Measurements from ENCODE around the gene SLC2A4. TPM values are rescaled to one million over a fixed set of nuclear protein-coding genes. Genes with fewer than 3 reads are reported as not detected.

The SLC2A4 gene
- total RNA-seq, 1 experiment from 2014 or later, result 0.06 TPM

DNA sequence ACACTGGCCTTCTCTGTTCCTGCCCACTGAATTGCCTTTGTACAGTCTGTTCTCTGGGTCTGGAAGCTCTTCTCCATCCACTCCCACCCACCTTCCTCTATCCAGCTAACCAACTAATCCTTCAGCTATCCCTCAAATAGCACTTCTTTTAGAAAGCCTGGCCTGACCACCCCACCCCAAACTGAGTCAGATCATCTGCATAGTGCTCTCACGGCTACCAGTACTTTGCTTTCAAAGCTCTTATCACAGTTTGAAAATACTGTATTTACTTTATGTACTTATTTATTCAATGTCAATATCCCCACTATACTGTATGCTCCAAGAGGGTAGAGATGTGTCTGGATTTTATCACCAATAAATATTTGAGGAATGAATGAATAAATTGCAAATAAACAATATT is 14.7 kb upstream of the SLC2A4 start:
- DNase-seq (ENCODE audit: low read depth), result no peak

DNA sequence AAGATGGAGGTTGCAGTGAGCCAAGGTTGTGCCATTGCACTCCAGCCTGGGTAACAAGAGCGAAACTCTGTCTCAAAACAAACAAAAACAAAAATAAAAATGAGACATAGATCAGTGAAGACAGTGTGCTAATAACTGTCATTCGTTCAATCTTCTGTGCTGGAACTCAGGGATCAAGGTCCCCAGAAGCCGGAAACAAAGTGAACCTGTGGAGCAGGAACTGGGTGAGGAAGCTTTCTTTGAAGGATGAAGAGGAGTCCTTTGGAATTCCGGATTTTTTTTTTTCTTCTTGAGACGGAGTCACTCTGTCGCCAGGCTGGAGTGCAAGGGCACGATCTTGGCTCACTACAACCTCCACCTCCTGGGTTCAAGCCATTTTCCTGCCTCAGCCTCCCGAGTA is 2.1 kb upstream of the SLC2A4 start:
- DNase-seq (ENCODE audit: low read depth), result no peak

DNA sequence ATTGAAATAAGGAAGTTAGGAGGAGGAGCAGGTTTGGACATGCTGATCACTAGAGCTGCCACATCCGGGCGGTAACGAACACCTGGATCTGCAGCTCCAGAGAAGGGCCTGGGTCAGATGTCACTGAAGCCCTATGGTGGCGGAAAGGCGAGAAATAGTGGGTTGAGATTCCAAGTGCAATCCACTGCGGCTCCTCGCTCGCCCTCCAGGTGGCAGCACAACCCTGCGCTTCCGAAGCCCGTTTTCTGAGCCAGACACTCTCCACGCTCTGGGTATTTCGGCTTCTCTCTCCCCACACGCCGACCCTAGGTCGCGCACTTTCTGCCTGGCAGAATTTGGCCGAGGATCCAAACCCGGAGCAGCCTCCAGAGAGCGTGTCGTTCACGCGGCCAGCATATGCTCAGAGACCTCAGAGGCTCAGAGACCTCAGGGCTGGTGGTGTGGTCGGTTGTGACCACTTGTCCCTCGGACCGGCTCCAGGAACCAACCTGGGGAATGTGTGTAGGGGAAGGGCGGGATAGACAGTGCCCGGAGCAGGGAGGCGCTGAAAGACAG is 922 bp upstream of the SLC2A4 start:
- DNase-seq (ENCODE audit: low read depth), result peak; percentile 89

DNA sequence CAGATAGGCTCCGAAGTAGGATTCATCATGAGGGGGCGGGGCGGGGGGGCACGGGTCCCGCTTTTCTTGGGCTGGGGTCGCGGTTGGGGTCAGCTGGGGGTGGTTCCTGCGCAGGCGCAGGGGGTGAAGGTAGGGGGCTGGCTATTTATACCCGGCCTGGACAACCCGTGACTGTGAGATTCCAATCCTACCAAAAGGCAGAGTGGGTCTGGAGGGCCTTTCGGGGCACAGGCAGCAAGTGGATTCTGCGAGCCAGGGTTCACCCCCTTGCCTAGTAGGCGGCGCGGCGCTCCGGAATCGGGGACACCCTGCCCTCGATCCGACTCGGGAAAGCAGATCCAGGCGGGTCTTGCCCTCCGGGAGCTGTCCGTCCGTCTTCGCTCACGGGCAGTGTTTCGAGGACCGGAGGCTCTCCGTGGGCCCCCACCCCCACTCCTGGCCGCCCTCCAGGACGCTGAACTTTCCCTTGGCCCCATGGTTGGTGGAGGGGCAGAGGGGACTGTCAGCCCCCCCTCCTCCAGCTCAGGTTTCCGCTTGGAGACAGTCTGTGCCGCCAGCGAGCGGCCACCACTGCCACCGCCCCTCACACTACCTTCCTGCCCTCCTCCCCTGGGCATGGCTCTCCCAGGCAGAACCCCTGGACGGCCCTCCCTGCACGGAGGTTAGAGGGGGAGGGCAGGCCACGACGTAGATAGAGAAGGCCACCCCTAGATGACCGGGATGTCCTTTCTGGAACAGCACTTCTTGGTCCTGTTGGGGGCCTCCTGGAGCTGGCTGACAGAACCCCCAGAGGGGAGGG is 634 bp downstream of the SLC2A4 start:
- DNase-seq (ENCODE audit: low read depth), result no peak

DNA sequence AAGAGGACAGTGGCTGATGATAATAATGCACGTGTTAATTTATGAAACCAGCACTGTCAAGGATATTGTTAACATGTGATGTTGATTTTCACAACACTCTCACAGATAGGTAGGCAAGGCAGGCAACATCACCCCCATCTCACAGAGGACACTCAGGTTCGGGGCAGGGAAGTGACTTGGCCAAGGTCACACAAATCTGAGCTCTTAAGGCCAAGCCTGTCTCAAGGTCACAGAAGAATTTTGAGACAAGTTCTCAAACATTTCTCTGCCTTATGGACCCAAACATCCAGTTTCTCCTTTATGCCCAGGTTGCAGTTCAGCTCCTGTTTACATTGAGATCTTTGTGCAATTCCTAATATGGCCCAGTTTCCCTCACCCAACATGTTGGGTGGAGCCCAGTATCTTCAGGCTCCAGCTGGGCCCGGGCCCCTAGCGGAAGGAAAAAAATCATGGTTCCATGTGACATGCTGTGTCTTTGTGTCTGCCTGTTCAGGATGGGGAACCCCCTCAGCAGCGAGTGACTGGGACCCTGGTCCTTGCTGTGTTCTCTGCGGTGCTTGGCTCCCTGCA is 1.3 kb downstream of the SLC2A4 start:
- DNase-seq (ENCODE audit: low read depth), result no peak

DNA sequence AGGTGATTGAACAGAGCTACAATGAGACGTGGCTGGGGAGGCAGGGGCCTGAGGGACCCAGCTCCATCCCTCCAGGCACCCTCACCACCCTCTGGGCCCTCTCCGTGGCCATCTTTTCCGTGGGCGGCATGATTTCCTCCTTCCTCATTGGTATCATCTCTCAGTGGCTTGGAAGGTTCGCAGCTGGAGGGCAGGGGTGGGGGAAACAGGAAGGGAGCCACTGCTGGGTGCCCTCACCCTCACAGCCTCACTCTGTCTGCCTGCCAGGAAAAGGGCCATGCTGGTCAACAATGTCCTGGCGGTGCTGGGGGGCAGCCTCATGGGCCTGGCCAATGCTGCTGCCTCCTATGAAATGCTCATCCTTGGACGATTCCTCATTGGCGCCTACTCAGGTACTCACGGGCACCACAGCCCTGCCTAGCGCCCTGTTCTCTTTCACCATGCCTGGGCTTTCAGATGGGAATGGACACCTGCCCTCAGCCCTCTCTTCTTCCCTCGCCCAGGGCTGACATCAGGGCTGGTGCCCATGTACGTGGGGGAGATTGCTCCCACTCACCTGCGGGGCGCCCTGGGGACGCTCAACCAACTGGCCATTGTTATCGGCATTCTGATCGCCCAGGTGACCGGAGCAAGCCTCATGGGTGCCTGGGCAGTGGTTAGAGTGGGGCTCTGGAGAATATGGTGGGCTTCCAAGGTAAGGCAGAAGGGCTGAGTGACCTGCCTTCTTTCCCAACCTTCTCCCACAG is 2.1 kb downstream of the SLC2A4 start:
- no peak for DNase-seq (ENCODE audit: low read depth)

DNA sequence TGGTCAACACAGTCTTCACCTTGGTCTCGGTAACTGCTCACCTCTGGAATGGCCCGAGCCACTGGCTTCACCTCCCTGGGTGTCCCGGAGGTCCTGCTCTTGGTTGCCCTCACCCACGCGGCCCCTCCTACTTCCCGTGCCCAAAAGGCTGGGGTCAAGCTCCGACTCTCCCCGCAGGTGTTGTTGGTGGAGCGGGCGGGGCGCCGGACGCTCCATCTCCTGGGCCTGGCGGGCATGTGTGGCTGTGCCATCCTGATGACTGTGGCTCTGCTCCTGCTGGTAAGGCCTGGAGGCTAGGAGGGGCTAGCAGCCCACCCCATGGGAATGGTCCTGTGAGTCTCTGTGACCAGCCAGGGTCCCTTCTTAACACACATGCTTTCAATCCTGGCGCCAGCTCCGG is 3.4 kb downstream of the SLC2A4 start:
- DNase-seq (ENCODE audit: low read depth), result no peak

DNA sequence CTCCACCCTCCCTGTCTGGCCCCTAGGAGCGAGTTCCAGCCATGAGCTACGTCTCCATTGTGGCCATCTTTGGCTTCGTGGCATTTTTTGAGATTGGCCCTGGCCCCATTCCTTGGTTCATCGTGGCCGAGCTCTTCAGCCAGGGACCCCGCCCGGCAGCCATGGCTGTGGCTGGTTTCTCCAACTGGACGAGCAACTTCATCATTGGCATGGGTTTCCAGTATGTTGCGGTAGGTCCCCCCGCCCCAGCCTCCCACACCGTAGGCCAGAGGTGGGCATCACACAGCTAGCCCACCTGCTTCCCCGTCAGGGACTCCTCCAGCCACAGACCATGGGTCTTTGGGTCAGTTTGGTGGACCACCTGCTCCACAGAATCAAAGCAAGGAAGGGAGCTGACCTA is 4.2 kb downstream of the SLC2A4 start:
- no peak for DNase-seq (ENCODE audit: low read depth)

DNA sequence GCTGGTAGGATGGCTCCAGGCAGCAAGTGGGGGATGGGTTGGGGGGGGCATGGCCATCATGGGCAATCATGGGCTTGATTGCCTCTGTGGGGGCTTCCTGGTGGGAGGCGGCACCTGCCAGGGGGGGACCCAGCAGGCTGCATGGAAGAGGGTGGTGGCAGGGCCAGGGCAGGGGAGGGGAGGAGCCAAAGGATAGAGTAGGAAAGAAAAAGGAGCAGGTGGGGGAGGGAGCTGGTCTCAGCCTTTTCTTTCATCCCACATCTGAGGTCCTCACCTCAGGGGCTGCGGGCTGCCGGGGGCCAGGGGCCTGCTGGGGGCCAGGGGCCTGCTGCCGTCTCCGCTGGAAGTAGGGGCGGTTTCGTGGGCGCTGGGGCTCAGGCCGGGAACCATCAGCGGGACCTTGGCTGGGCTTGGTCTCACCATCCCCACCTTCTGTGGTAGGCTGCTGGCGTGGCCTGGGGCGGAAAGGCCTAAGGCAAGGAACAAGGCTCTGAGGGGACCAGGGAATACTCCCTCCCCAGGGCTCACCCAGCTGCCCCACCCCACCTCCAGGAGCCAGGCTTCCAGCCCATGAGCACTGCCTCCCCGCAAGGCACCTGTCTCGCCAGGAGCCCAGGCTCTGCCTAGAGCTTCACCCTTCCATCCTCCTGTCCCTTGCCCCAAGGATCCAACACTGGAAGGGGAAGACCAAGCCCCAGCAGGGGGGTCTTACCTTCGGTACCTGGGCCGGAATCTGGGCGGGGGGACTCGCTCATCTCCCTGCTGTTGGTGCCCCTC is 7.9 kb downstream of the SLC2A4 start:
- DNase-seq (ENCODE audit: low read depth), result no peak

DNA sequence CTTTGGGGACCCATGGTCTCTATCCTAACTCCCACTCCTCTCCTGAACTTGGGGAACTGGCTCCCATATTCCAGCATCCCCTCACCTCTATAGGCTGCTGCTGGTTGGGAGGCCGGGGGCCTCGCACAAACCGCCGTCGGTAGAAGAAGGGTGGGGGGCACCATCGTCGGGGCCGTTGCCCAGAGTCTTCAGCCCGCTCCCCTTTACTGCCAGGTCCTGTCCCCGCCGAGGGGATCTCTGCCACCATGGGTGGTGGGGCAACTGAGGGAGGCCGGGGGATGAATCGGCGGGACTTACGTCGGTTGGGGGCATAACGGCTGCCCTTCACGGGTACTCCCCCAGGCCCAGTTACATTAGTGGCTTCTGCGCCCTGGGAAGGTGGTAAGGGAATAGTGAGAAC is 8.6 kb downstream of the SLC2A4 start:
- DNase-seq (ENCODE audit: low read depth), result no peak

DNA sequence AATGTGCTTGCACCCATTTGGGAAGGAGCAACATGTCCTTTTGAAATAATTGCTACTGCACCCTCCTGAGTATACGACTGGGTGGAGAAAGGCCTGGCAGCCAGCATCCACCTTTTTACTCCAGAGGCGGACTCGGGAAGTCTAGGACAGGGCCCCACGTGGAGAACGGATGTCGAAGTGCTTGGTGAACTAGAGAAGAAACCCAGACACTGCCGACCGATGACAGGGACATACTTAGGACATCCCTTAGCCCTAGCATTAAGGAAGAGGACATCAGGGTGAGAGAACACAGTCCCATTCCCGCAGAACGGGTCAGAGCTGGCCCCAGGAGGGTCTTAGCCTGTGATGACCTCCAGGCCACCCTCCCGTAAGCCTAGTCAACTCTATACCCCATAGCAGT is 9.2 kb downstream of the SLC2A4 start:
- no peak for DNase-seq (ENCODE audit: low read depth)

DNA sequence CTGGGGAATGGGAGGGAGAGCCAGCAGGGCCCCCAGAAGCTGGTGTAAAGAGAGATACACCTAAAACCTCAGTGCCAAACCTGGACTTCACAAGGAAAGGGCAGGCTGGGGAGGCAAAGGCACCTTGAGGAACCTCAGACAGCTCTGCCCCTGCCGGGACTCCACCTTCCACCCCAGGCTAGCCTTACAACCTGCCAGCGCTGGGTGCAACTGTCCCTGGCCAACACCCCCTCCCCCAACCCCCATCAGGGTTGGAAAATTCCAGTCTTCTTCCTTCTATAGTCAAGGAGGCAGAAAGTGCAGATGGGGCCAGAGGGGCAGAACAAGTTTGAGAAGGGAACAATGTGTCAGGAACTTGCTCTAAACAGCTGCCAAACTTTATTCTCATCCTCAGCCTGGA is 10.7 kb downstream of the SLC2A4 start:
- no peak for DNase-seq (ENCODE audit: low read depth)

DNA sequence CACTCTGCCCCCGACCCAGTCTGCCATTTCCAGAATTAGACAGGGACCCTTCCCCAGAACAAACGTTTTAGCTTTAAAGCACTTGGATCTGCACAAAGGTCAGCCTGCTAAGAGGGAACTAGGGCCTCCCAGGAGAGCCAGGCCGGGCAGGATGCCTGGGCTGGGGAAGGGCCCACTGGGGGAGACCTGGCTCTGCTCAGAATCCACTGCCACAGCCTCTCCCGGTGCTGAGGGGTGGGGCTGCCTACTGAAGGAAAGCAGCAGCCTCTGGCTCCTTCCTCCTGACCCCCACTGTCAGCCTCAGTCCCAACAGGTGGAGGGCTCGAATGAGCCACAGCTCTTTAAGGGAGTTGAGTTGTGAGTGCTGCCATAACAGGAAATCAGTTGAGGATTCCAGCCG is 11.2 kb downstream of the SLC2A4 start:
- DNase-seq (ENCODE audit: low read depth), result no peak

DNA sequence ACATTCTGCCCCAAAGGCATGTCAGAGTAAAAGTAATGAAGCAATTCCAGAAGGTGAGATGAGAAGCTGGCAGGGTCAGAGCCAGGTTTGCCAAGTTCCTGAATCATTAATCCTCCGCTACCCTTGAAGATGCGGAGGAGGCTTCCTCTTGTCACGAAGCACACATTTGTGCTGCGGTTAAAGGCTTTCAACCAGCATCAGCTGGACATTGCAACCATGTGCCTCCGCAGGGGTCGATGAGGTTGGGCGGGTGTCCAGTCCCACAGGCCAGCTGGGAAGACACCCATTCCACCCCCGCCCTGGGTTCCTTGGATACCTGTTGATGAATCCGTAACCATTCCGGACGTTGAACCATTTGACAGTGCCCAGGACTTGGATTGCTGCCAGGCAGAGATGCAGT is 11.6 kb downstream of the SLC2A4 start:
- peak; percentile 57 for DNase-seq (ENCODE audit: low read depth)

DNA sequence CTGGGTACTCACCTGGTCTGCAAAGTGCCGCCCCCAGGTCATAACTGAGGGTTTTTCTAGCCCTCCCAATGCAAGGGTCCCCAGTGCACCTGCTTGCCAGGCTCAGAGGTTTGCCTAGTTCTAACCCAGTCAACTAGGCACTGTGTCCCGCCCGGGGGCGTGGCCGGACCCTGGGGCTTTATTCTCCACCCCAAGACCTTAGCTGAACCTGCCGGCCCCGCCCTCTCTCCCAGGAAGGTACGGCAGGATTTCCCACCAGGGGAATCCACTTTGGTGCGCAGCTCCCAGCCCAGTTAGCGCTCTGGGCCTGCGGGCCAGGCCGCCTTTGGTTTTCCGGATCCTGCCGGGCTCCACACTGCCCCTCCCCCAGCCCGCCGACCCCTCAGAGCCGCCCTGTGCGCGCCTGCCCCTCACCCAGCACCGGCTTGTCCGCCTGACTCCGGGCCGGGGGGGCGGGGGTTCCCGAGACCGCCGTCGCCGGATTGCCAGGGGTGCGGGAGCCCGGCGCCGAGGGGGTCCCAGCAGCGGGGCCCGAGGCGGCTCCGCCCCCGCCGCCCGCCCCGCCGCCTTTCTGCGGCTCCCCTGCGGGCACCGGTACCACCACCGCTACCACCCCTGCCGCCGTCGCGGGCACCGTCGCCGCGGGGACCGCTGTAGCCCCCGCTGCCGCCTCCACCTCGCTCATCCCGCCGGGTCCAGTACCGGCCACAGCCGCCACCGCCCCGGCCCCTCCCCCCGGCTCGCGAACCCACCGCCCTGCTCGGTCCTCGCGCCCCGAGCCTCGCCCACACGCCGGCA is 12.5 kb downstream of the SLC2A4 start:
- peak; percentile 30 for DNase-seq (ENCODE audit: low read depth)

DNA sequence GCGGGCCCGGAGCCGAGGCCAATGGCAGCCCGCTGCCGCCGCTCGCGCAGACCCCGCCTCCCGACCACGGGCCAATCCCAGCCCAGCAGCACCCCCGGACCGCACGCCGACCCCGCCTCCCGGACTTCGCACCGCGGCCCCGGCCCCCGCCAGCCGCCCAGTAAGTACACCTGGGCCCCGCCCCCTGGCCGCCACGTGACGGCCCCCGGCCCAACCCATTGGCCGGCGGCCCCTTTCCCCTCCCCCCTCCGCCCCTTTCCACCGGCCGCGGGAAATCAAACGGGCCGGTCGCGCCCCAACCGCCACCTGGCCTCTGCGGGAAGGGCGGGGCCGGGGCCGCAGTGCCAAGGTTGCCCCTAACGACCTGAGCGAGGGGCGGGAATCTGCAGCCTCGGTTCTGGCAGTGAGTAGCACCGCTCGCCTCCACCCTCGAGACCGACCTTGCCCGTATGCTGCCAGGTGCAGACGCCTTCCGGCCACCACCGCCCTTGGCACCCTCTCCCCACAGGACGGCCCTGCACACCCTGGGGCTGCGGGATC is 13.2 kb downstream of the SLC2A4 start, which contains the start of gene YBX2:
TSS of gene YBX2 (minus strand) at position 26 of the 540 bp plus-strand sequence. CDS start 139 bp downstream, outside the sequence.
- DNase-seq (ENCODE audit: low read depth), result peak; percentile 92

DNA sequence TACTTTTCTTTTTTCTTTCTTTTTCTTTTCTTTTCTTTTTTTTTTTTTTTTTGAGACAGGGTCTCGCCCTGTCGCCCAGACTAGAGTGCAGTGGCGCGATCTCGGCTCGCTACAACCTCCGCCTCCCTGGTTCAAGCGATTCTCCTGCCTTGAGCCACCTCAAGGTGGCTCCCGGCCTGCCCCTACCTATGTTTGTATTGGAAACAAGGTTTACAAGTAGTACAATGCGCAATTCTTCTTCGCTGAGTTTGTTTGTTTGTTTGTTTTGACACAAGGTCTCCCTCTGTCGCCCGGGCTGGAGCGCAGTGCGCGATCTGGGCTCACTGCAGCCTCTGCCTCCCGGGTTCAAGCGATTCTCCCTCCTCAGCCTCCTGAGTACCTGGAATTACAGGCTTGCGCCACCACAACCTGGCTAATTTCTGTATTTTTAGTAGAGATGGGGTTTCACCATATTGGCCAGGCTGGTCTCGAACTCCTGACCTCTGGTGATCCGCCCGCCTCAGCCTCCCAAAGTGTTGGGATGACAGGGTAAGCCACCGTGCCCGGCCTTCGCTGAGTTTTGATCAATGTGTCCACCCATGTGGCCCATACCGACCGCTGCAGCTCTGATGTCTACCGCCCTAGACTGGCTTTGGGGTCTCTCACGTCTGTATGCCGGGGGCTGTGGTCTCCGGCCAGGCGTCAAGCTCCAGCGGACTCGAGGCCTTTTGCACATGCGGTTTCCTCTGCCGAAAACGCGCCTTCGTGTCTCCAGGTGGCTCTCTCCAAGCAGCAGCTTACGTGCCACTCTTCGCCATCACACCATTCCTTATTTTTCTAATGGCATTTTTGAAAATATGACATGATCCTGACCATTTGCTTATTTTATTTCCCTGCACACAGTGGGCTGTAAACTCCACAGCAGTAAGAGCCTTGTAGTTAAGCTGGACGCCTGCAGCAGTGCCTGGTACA is 14.0 kb downstream of the SLC2A4 start:
- DNase-seq (ENCODE audit: low read depth), result no peak

DNA sequence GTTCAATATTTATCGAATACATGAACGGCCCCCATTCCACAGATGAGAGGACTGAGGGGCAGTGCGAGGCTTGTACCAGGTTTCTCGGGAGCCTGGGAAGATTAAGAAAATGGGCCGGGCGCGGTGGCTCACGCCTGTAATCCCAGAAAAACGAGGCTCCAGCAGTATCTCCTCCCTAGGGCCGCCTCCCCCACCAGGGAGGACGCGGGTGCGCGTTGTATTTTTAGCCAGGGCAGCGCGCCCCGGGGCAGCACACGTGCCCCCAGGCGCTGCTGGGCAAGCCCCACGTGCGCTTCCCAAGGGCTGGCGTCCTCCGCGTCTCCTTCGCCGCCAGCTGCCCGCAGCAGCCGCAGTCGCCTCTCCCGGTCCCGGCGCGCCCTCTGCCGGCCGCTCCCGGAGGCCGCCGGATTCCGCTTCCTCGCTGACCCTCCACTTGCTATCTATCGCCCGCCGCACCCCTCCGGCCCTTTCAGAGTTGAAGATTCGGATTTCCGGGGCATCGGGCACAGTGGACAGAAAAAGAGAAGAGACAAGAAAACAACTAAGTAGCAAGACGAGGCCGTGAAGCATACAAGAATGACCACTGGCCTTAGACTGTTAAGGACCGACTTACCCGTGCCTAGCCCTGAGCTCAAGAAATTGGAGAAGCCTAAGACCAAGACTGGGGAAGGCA is 14.8 kb downstream of the SLC2A4 start:
- peak; percentile 89 for DNase-seq (ENCODE audit: low read depth)

DNA sequence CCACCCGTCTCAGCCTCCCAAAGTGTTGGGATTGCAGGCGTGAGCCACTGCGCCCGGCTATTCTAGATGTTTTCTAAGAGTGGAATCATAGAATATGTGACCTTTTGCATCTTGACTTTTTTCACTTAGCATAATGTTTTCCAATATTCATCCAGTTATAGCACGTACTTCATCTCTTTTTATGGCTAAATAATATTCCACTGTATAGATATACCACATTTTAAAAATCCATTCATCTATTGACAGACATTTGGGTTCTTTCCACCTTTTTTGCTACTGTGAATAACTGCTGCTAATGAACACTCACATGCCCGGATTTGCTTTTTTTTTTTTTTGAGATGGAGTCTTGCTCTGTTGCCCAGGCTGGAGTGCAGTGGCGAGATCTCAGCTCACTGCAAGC is 22.7 kb downstream of the SLC2A4 start:
- no peak for DNase-seq (ENCODE audit: low read depth)

All from Daoy (cell line).